ENCODE measurements around the gene PRKCZ. TPM values are rescaled to one million over a fixed set of nuclear protein-coding genes. Genes with fewer than 3 reads are reported as not detected.

Gene PRKCZ
- total RNA-seq, 4 donors from 2014 or later = 0.49 to 1.9 (median 1.1) TPM; not detected in 1

GRCh38 chr1:2127187-2128145 lies 77.3 kb downstream of the PRKCZ start:
- TF ChIP-seq CTCF (IDR thresholded peaks at IDR 0.05; ENCODE audit: low read depth) = no peak

GRCh38 chr1:2128189-2128901 lies 78.1 kb downstream of the PRKCZ start:
- no peak for TF ChIP-seq CTCF (IDR thresholded peaks at IDR 0.05; ENCODE audit: low read depth)

GRCh38 chr1:2129256-2129943 lies 79.2 kb downstream of the PRKCZ start:
- no peak for TF ChIP-seq CTCF (IDR thresholded peaks at IDR 0.05; ENCODE audit: low read depth)

DNA sequence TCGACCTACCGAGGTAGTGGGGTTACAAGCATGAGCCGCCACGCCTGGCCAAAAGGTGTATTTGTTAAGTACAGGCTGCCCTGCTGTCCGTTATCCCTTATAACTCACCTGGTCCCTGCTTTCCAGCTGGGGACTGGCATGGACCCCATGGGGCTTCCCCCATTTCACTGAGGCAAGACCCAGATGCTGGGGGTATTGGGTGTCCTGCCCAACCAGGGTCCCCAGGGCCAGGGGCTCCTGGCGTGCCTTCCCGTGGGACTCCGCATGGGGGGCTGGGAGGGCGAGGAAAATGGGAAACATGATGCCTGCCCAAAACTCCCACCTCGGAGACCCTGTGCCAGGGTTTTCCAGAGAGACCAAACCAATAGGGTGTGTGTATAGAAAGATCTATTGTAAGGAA lies 79.9 kb downstream of the PRKCZ start:
- TF ChIP-seq CTCF (IDR thresholded peaks at IDR 0.05; ENCODE audit: low read depth) = no peak

DNA sequence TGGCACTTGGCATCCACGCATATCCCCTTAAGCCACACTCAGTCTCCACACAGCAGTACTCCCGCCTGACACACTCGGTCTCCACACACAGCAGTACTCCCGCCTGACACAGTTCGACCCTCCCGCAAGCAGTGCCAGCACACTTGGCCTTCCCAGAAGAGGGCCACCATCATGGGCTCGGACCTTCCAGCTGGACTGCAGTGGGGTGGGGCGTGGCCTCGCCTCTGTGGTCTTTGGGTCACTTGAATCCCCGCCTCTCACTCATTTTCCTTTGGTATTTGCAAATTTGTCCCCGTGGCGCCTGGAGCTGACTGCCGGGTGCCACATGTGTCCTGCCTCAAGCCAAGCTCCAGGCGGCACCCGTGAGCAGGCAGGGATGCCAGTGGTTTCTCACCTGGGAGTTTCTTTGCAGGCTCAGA lies 80.7 kb downstream of the PRKCZ start:
- TF ChIP-seq CTCF (IDR thresholded peaks at IDR 0.05; ENCODE audit: low read depth) = no peak

DNA sequence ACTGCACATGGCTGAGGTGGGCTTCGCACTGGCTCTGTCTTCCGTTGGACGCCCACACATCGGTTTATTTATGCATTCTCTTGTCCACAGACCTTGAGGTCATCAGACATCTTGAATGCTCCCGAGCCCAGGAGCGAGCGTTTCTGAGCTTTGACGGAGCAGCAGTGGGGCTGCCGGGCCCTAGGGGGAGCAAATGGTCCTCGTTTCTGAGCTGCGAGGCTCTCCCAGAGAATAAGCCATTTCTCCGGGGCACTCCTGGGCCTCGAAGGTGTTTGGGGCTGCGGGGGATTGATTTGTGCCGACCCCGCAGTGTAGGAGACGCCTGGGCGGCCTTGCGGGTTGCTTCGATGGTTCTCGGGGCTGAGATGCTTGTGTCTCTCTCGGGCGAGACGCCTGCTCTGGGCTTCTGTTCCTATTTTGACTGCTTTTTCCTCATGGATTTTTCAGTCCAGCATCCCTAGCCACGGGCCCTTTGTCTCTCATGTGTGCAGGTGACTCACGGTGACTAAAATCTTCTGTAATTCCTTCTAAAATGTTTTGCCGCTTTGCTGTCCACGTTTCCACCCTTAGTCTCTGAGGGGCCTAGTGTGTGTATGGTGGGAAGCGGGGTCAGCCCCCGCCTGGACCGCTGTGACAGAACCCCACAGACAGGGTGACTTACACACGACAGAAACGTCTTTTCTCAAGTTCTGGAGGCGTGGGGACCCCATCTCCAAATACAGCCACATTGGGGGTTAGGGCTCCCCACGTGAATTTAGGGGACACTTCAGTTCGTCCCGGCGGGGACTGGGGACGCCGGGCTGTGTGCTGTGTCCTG lies 82.2 kb downstream of the PRKCZ start:
- no peak for TF ChIP-seq CTCF (IDR thresholded peaks at IDR 0.05; ENCODE audit: low read depth)

Data from subcutaneous adipose tissue (tissue), 4 donors.